Measurements from ENCODE around the gene TSPEAR. TPM values are rescaled to one million over a fixed set of nuclear protein-coding genes. Genes with fewer than 3 reads are reported as not detected.
"Not testable (repeated sequence)": the region's sequence is repeated elsewhere in the genome, so short reads cannot be mapped to it uniquely, and the experiment has no call there.

The TSPEAR gene
- total RNA-seq, 1 experiment from 2014 or later, result 2.1 TPM

DNA sequence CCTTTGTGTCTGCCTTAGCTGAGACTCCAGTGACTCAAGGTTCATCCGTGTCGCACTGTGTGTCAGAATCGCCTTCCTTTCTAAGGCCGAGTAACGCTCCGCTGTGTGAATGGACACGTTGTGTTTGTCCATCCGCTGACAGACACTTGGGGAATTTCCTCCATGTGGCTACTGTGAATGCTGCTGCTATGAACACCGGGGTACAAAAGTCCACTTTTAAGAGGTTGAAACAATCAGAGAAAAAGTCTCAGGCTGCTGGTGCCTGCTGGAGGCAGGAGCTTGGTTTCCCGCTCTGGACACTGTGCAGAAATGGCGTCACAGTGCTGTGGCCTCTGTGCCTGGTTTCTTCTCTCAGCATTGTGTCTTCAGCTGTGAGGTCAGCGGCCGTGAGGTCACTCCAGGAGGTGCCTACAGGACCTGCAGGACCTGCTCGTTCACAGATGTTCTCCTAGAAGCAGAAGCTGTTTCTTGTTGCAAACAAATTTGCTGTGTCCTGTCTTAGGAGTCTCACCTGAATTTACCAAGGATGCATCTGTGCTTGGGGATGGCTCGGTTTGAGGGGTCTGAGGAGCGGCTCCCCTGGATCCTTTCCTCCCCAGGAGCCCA is 205.6 kb downstream of the TSPEAR start (continued):
- TF ChIP-seq, protein P1, sequence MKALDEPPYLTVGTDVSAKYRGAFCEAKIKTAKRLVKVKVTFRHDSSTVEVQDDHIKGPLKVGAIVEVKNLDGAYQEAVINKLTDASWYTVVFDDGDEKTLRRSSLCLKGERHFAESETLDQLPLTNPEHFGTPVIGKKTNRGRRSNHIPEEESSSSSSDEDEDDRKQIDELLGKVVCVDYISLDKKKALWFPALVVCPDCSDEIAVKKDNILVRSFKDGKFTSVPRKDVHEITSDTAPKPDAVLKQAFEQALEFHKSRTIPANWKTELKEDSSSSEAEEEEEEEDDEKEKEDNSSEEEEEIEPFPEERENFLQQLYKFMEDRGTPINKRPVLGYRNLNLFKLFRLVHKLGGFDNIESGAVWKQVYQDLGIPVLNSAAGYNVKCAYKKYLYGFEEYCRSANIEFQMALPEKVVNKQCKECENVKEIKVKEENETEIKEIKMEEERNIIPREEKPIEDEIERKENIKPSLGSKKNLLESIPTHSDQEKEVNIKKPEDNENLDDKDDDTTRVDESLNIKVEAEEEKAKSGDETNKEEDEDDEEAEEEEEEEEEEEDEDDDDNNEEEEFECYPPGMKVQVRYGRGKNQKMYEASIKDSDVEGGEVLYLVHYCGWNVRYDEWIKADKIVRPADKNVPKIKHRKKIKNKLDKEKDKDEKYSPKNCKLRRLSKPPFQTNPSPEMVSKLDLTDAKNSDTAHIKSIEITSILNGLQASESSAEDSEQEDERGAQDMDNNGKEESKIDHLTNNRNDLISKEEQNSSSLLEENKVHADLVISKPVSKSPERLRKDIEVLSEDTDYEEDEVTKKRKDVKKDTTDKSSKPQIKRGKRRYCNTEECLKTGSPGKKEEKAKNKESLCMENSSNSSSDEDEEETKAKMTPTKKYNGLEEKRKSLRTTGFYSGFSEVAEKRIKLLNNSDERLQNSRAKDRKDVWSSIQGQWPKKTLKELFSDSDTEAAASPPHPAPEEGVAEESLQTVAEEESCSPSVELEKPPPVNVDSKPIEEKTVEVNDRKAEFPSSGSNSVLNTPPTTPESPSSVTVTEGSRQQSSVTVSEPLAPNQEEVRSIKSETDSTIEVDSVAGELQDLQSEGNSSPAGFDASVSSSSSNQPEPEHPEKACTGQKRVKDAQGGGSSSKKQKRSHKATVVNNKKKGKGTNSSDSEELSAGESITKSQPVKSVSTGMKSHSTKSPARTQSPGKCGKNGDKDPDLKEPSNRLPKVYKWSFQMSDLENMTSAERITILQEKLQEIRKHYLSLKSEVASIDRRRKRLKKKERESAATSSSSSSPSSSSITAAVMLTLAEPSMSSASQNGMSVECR (CRISPR knock-in tag; IDR thresholded peaks at IDR 0.05; ENCODE audit: borderline replicate concordance), result no peak

DNA sequence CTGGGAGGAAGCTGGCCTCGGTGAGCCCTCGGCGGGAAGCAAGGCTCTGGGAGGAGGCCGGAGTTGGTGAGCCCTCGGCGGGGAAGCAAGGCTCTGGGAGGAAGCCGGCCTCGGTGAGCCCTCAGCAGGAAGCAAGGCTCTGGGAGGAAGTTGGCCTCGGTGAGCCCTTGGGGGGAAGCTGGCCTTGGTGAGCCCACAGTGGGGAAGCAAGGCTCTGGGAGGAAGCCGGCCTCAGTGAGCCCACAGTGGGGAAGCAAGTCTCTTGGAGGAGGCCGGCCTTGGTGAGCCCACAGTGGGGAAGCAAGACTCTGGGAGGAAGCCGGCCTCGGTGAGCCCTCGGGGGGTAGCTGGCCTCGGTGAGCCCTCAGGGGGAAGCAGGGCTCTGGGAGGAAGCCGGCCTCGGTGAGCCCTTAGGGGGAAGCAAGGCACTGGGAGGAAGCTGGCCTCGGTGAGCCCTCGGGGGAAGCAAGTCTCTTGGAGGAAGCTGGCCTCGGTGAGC is 207.4 kb downstream of the TSPEAR start:
- no peak for TF ChIP-seq NFATC4 (CRISPR knock-in tag; IDR thresholded peaks at IDR 0.05)
- Mint-ChIP-seq H3K27ac (no peak overlapping the region), H3K4me3 (no peak overlapping the region), H3K4me1 (no peaks in the 10 kb centered on the region), H3K36me3 (no peaks in the 10 kb centered on the region), H3K9me3 (no peaks in the 10 kb centered on the region), H3K27me3 (ENCODE audit: low read depth) (no peaks in the 10 kb centered on the region)
- ChIA-PET CTCF (no interaction called here), POLR2A (no interaction called here)
- ATAC-seq (no peak), DNase-seq (ENCODE audit: low spot score) (no peak)

DNA sequence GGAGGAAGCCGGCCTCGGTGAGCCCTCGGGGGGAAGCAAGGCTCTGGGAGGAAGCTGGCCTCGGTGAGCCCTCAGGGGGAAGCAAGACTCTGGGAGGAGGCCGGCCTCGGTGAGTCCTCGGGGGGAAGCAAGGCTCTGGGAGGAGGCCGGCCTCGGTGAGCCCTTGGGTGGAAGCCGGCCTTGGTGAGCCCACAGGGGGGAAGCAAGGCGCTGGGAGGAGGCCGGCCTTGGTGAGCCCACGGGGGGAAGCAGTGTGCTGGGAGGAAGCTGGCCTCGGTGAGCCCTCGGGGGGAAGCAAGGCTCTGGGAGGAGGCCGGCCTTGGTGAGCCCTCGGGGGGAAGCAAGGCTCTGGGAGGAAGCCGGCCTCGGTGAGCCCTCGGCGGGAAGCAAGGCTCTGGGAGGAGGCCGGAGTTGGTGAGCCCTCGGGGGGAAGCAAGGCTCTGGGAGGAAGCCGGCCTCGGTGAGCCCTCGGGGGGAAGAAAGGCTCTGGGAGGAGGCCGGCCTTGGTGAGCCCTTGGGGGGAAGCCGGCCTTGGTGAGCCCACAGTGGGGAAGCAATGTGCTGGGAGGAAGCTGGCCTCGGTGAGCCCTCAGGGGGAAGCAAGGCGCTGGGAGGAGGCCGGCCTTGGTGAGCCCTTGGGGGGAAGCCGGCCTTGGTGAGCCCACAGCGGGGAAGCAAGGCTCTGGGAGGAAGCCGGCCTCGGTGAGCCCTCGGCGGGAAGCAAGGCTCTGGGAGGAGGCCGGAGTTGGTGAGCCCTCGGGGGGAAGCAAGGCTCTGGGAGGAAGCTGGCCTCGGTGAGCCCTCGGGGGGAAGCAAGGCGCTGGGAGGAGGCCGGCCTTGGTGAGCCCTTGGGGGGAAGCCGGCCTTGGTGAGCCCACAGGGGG is 208.1 kb downstream of the TSPEAR start:
- H3K36me3 Mint-ChIP-seq; H3K9me3 Mint-ChIP-seq; DNase-seq (ENCODE audit: low spot score); H3K27me3 Mint-ChIP-seq (ENCODE audit: low read depth); ATAC-seq; H3K4me3 Mint-ChIP-seq; H3K27ac Mint-ChIP-seq; POLR2A ChIA-PET; H3K4me1 Mint-ChIP-seq: not testable (repeated sequence)
- CTCF ChIA-PET, result interaction anchor here (1.7 kb wide), 1 partner anchor 15 kb away, joined by 4 read pairs; no protein-coding TSS in a partner anchor

DNA sequence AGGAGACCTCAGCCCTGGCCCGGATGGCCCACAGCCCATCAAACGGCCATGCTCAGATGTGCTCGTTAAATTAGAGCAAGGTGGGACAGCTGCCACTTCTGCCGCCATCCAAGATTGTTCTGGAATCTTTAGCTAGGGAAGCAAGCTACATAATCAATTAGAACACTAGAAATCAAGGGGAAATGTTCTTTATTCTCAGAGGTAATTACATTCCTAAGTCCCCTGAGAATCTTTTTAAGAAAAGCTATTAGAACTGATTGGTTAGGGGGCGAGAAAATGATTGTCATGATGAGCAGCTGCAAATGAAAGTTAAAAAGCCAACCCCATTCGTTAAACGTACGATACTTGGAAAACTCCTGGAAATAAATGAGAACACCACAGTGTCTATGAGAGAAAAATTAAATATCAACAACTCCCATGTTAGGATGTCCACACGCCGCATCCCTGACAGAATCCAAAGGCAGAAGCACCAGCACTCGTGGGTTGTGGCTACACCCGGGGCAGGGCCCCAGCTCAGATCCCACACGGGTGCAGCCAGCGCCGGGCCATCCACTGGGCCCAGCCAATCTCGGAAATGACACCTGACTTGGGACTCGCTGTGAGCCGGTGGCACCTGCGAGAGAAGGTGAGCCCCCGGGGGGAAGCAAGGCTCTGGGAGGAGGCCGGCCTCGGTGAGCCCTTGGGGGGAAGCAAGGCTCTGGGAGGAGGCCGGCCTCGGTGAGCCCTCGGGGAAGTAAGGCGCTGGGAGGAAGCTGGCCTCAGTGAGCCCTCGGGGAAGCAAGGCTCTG is 209.0 kb downstream of the TSPEAR start:
- H3K9me3 Mint-ChIP-seq, result no peaks in the 10 kb centered on the region
- H3K4me3 Mint-ChIP-seq, result no peak overlapping the region
- ChIA-PET POLR2A (no interaction called here), CTCF (interaction anchor here (0.8 to 2.5 kb wide), 5 partner anchors 8 to 291 kb away, joined by 4 to 15 read pairs (median 4); no protein-coding TSS in a partner anchor)
- TF ChIP-seq, protein P2, sequence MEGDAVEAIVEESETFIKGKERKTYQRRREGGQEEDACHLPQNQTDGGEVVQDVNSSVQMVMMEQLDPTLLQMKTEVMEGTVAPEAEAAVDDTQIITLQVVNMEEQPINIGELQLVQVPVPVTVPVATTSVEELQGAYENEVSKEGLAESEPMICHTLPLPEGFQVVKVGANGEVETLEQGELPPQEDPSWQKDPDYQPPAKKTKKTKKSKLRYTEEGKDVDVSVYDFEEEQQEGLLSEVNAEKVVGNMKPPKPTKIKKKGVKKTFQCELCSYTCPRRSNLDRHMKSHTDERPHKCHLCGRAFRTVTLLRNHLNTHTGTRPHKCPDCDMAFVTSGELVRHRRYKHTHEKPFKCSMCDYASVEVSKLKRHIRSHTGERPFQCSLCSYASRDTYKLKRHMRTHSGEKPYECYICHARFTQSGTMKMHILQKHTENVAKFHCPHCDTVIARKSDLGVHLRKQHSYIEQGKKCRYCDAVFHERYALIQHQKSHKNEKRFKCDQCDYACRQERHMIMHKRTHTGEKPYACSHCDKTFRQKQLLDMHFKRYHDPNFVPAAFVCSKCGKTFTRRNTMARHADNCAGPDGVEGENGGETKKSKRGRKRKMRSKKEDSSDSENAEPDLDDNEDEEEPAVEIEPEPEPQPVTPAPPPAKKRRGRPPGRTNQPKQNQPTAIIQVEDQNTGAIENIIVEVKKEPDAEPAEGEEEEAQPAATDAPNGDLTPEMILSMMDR (IDR thresholded peaks at IDR 0.05), result no peak
- no peak for TF ChIP-seq SOX15 (CRISPR knock-in tag; IDR thresholded peaks at IDR 0.05)
- TF ChIP-seq ZNF263 (CRISPR knock-in tag; IDR thresholded peaks at IDR 0.05; ENCODE audit: low read depth), result no peak
- no peak for TF ChIP-seq CREB1 (CRISPR knock-in tag; IDR thresholded peaks at IDR 0.05)
- DNase-seq (ENCODE audit: low spot score), result no peak
- no peaks in the 10 kb centered on the region for H3K27me3 Mint-ChIP-seq (ENCODE audit: low read depth)
- no peaks in the 10 kb centered on the region for H3K36me3 Mint-ChIP-seq
- H3K4me1 Mint-ChIP-seq, result peaks cover 11% of the 10 kb centered on the region
- ATAC-seq, result no peak
- H3K27ac Mint-ChIP-seq, result 0 out of 2 replicates have a peak overlapping the region, but pooled peaks have one; percentile 53

DNA sequence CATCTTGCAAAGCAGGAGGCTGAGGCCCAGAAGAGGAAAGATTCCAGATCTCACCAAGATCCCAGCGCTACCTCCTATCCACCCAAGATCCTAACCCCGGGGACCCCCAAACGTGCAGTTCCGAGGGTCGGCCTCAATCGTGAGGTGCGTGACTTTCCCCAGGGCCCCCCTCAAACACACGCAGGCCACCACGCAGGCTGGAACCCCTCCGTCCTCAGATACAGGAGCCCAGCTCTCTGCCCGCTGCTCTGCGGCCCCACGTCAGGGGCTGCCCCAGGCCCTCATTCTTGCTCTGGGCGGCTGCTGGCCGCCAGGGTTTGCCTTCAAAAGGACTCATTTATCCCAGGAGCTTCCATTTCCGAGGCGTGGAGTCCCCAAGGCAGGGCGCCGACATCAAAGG is 211.3 kb downstream of the TSPEAR start:
- H3K9me3 Mint-ChIP-seq, result no peaks in the 10 kb centered on the region
- ATAC-seq (no peak), DNase-seq (ENCODE audit: low spot score) (no peak)
- peaks cover 27% of the 10 kb centered on the region for H3K4me1 Mint-ChIP-seq
- H3K27me3 Mint-ChIP-seq (ENCODE audit: low read depth), result no peaks in the 10 kb centered on the region
- ChIA-PET CTCF (interaction anchor here (1.4 to 2.5 kb wide), 2 partner anchors 11 kb away, joined by 3 to 15 read pairs; no protein-coding TSS in a partner anchor), POLR2A (no interaction called here)
- H3K36me3 Mint-ChIP-seq, result peaks cover 5% of the 10 kb centered on the region; the same call in 1 of the 2 replicates
- no peak overlapping the region for H3K27ac Mint-ChIP-seq
- no peak overlapping the region for H3K4me3 Mint-ChIP-seq
- TF ChIP-seq EMX1 (CRISPR knock-in tag; IDR thresholded peaks at IDR 0.05), result no peak
- TF ChIP-seq, protein P3, sequence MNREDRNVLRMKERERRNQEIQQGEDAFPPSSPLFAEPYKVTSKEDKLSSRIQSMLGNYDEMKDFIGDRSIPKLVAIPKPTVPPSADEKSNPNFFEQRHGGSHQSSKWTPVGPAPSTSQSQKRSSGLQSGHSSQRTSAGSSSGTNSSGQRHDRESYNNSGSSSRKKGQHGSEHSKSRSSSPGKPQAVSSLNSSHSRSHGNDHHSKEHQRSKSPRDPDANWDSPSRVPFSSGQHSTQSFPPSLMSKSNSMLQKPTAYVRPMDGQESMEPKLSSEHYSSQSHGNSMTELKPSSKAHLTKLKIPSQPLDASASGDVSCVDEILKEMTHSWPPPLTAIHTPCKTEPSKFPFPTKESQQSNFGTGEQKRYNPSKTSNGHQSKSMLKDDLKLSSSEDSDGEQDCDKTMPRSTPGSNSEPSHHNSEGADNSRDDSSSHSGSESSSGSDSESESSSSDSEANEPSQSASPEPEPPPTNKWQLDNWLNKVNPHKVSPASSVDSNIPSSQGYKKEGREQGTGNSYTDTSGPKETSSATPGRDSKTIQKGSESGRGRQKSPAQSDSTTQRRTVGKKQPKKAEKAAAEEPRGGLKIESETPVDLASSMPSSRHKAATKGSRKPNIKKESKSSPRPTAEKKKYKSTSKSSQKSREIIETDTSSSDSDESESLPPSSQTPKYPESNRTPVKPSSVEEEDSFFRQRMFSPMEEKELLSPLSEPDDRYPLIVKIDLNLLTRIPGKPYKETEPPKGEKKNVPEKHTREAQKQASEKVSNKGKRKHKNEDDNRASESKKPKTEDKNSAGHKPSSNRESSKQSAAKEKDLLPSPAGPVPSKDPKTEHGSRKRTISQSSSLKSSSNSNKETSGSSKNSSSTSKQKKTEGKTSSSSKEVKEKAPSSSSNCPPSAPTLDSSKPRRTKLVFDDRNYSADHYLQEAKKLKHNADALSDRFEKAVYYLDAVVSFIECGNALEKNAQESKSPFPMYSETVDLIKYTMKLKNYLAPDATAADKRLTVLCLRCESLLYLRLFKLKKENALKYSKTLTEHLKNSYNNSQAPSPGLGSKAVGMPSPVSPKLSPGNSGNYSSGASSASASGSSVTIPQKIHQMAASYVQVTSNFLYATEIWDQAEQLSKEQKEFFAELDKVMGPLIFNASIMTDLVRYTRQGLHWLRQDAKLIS (CRISPR knock-in tag; IDR thresholded peaks at IDR 0.05; ENCODE audit: borderline replicate concordance), result no peak
- TF ChIP-seq, protein P4, sequence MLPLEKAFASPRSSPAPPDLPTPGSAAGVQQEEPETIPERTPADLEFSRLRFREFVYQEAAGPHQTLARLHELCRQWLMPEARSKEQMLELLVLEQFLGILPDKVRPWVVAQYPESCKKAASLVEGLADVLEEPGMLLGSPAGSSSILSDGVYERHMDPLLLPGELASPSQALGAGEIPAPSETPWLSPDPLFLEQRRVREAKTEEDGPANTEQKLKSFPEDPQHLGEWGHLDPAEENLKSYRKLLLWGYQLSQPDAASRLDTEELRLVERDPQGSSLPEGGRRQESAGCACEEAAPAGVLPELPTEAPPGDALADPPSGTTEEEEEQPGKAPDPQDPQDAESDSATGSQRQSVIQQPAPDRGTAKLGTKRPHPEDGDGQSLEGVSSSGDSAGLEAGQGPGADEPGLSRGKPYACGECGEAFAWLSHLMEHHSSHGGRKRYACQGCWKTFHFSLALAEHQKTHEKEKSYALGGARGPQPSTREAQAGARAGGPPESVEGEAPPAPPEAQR (CRISPR knock-in tag; IDR thresholded peaks at IDR 0.05), result no peak
